HL-60 (cell line): ENCODE results near the gene AFAP1L2.

ENCODE experiments used
- CTCF ChIP-seq: IDR thresholded peaks from one replicate; pipeline ENCODE4 v1.5.1; 2011; ENCODE audit warnings: low read length, control low read depth, inconsistent platforms; ENCODE audit not compliant: insufficient read depth
- POLR2AphosphoS5 ChIP-seq: IDR thresholded peaks from 2 replicates; pipeline ENCODE4 v1.6.1; 2012; ENCODE audit warnings: low read depth
- REST ChIP-seq: IDR thresholded peaks from 2 replicates; pipeline ENCODE4 v1.6.1; 2012; ENCODE audit warnings: low read depth; ENCODE audit not compliant: insufficient replicate concordance
- SPI1 ChIP-seq: IDR thresholded peaks from 2 replicates; pipeline ENCODE4 v1.6.1; 2012; ENCODE audit warnings: low read depth, mild to moderate bottlenecking, borderline replicate concordance

- no peak for TF ChIP-seq CTCF
- no peak for TF ChIP-seq REST
- TF ChIP-seq POLR2AphosphoS5 = no peak
- TF ChIP-seq SPI1 = no peak; the same call in 1 of the 2 replicates
Measured at GRCh38 chr10:114412907-114413797, 8.8 kb upstream of the AFAP1L2 start.
